NCI-H146 treated with DMSO at 0.1 percent for 48 hours (cell line): ENCODE data around the gene TMEM229A.
"Not testable (repeated sequence)": the region's sequence is repeated elsewhere in the genome, so short reads cannot be mapped to it uniquely, and the experiment has no call there.

Source experiments
- DNase-seq: peaks from one replicate; lab custom pipeline; 2025; ENCODE audit not compliant: unreplicated experiment; lab: John Stamatoyannopoulos, UW

TMEM229A gene

DNA sequence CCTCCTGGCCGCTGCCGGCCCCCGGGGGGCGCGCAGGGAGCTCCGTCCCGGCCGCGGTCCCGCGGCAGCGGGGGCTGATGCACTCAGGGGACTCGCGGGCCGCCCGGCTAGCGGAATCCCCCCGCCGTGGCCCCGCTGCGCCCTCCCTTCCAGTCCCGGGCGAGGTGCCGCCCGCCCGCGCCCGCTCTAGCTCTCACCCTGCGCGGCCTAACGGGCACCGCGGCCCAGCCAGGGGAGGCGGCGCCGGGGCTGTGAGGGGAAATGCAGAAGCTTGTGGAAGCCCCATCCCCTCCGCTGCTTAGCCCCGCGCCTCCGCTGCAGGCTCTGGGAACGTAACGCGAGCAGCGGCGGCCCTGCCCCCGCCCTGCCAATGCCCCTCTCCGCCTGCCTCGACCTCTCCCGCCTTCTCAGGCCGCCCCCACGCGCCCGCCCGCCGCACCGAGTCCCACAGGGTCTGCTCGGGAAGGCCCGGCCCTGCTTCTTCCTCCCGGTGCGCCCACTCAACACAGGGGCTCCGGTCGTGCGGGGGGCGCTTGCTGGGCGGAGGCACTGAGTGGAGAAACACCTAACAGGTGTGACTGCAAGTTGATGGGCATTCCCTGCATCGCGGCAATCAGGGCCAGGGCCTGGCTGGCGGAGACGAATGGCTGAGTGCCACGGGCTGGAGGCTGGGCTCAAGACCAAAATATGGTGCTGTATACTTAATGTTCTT, 384 bp upstream of the TMEM229A start:
- DNase-seq, result no peak

- no peak for DNase-seq
These were observed 948 bp downstream of the TMEM229A start for GRCh38 chr7:124031919-124032318.

- no peak for DNase-seq
These were observed 1.5 kb downstream of the TMEM229A start for GRCh38 chr7:124031406-124031805.

- no peak for DNase-seq
These were observed 1.9 kb downstream of the TMEM229A start for GRCh38 chr7:124030964-124031363.

GRCh38 chr7:124029396-124030188, 3.3 kb downstream of the TMEM229A start:
- DNase-seq, result no peak

DNA sequence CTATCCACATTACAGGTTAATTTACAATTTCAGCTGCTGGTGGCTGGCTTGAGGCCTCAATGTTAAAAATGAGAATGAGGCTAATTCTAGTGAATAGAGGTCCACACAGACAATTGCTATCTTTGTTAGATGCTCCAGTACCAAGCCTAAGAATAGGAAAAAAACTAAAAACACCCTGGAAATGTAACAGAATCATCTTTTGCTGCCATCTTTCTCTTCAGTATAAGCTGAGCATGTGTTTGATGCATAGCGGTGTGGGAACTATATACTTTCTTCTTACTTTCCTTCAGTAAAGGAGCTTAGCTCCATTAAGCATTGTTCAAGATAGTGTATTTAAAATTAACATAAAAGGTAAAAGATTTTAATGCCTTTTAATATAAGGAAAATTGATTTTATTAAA, 5.6 kb downstream of the TMEM229A start:
- DNase-seq, result no peak

GRCh38 chr7:124024329-124024728, 8.5 kb downstream of the TMEM229A start:
- DNase-seq, result not testable (repeated sequence)

DNA sequence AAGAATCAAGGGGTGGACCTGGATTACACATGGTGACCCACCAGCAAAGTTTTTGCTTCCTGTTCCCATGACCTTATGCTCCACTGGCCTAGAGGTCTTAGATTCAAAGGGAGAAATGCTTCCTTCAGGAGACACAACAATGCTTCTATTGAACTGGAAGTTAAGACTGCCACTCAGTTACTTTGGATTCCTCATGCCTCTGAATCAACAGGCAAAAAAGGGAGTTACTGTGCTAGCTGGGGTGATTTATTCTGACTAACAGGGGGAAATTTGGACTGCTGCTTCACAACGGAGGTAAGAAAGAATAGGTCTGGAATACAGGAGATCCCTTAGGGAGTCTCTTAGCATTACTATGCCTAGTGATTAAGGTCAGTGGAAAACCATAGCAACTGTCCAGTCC, 10.3 kb downstream of the TMEM229A start:
- DNase-seq, result no peak

GRCh38 chr7:124020060-124020459, 12.8 kb downstream of the TMEM229A start:
- no peak for DNase-seq

GRCh38 chr7:124013306-124013705, 19.6 kb downstream of the TMEM229A start:
- DNase-seq, result no peak

DNA sequence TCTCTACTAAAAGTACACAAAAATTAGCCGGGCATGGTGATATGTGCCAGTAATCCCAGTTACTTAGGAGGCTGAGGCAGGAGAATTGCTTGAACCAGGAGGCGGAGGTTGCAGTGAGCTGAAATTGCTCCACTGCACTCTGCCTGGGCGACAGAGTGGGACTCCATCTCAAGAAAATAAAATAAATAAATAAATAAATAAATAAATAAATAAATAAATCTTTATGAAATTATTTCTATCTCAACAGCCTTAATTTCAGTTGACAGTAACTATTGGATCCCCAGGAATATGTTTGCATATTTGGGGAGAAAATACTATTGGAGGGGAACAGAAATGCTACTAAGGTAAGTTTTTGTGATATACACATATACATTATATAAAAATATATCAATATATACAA, 20.0 kb downstream of the TMEM229A start:
- DNase-seq, result no peak

DNA sequence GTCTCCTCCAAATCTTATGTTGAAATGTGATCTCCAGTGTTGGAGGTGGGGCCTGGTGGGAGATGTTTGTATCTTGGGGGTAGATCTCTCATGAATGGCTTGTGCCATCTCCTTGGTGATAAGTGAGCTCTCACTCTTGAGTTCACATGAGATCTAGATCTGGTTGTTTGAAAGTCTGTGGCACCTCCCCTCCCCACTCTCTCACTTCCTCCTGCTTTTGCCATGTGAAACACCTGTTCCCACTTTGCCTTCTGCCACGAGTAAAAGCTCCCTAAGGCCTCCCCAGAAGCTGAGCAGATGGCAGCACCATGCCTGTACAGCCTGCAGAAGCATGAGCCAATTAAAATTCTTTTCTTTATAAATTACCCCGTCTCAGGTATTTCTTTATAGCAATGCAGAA, 23.5 kb downstream of the TMEM229A start:
- no peak for DNase-seq

- DNase-seq, result not testable (repeated sequence)
These were observed 24.6 kb downstream of the TMEM229A start for GRCh38 chr7:124008296-124008695.

GRCh38 chr7:123999703-124000102, 33.2 kb downstream of the TMEM229A start:
- DNase-seq, result no peak

- no peak for DNase-seq
These were observed 33.9 kb downstream of the TMEM229A start for GRCh38 chr7:123998921-123999320.

DNA sequence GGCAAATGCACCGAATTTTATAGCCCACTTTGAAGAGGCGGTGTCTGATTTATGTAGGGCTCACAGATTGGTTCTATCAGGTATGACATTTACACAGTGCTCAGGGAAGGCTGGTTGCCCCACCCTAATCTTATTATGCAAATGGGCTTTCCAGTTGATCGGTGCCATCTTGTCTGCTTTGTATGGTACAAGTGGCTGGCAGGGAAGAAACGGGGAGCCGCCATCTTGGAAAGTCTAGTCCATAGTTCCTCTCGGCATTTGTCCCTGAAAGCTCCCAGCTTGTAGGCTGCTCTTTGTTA, 36.6 kb downstream of the TMEM229A start:
- DNase-seq, result no peak

DNA sequence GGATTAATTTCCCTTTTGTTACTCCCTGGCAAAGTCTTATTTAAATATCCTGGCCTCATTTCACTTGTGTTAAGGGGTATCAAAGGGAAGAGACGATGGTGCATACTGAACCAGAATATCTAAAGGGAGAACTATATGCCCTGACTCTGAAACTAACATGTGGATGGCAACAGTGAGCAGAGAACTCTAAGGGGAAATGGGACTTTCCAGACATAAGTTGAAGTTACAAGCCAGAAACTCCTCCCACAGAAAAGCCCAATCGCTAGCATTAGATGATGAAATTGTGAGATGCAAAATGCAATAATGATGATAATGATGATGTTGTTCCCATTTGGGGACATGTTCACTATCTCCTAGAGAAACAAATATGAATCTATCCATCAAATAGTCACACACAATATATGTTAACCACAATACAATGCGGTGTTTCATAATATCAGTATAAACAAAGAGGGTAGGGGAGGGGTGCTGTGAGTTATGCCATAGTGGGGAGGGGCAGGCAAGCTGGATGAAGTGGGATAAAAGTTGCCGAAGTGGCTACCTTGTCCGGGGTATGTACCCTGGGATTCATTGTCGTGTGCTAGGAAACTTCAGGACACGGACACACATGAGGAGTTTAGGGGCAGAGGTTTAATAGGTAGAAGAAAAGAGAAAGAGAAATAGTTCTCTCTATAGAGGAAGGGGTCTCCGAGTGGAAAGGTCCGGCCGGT, 37.1 kb downstream of the TMEM229A start:
- DNase-seq, result no peak

GRCh38 chr7:123994449-123994848, 38.4 kb downstream of the TMEM229A start:
- no peak for DNase-seq

DNA sequence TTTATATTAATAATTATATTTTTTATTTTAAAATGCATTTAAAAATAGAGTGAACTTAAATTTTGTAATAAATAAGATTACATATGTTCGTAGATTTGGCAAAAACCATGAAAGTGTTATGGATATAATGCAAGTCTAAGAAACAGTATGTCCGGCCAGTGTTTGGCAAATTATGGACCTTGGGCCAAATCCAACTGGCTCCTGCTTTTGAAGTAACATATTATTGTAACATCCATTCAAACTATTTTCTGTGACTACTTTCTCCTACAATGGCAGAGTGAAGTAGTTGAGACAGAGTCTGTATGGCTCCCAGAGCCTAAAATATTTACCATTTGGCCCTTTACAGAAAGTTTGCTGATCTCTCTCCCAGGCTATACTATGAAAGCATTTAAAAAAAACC, 38.9 kb downstream of the TMEM229A start:
- DNase-seq, result no peak

DNA sequence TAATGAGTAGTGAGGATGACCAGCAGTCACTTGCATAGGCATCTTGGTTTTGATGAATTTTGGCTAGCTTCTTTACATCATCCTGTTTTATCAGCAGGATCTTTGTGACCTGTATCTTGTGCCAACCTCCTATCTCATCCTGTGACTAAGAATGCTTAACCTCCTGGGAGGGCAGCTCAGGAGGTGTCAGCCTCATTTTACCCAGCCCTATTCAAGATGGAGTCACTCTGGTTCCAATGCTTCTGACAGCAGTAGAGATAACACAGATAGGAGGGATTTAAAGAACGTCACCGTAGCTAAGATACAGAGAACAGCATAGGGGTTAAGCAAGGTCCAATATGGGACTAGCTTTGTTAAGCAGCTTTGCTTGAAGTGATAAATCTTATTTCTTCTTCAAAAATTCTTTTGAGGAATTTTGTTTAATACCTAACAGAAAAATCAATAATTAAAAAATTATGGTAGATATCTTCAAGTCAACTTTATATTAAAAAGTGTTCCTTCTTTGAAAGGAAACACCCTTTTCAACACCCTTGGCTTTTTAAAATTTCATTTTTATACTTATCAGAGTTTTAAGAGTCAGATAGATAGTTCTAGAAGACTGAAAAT, 39.9 kb downstream of the TMEM229A start:
- DNase-seq, result no peak

DNA sequence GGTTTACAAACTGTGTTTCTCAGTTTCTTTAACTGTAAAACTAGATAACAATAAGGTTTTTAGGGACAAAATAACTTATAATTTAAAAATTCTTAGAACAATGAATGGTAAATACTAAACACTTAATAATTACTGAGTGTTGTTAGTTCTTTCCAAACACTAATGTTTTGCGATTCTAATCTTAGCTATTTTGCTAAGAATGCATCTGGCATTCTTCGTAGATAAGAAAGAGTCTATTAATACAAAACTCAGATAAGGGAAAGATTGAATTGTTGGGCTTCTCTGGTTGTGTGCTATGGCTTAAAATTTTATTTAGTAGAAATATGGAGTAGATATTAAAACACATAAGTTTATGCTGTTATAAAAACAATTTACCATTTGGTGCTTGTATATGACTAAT, 45.4 kb downstream of the TMEM229A start:
- no peak for DNase-seq
